AG09319 (cell line): ENCODE data around the gene NCMAP.
"Not testable (repeated sequence)": the region's sequence is repeated elsewhere in the genome, so short reads cannot be mapped to it uniquely, and the experiment has no call there.

Experiments
- DNase-seq: peaks from one replicate; pipeline ENCODE4 v3.0.0-alpha.2; 2010; ENCODE audit warnings: low read depth; ENCODE audit errors: extremely low read depth
- TF ChIP-seq, protein P1 (sequence below): IDR thresholded peaks from 2 replicates; pipeline ENCODE4 v1.5.1; 2011; ENCODE audit warnings: low read depth, mild to moderate bottlenecking, inconsistent platforms, low read length, moderate library complexity

NCMAP gene

GRCh38 chr1:24544239-24544638 is 11.6 kb upstream of the NCMAP start:
- no peak for DNase-seq
- TF ChIP-seq, protein P1, sequence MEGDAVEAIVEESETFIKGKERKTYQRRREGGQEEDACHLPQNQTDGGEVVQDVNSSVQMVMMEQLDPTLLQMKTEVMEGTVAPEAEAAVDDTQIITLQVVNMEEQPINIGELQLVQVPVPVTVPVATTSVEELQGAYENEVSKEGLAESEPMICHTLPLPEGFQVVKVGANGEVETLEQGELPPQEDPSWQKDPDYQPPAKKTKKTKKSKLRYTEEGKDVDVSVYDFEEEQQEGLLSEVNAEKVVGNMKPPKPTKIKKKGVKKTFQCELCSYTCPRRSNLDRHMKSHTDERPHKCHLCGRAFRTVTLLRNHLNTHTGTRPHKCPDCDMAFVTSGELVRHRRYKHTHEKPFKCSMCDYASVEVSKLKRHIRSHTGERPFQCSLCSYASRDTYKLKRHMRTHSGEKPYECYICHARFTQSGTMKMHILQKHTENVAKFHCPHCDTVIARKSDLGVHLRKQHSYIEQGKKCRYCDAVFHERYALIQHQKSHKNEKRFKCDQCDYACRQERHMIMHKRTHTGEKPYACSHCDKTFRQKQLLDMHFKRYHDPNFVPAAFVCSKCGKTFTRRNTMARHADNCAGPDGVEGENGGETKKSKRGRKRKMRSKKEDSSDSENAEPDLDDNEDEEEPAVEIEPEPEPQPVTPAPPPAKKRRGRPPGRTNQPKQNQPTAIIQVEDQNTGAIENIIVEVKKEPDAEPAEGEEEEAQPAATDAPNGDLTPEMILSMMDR = no peak

DNA sequence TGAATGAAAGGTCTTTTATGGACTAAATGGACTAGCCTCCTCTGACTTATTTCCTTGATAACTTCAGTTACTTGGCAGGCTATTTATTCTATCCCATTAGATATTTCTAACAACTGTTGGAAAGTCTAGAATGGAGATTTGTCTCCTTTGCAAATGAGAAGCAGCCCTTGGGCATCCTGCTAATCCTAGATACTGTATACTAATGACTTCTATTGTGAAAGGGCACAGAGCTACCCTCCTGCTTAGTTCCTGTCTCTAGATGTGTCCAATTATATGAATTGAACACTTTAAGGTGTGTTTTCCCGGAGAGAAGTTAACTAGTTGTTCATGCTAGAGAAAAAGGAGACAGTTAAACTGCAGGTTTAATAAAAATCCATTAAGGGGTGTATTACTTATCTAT is 10.2 kb upstream of the NCMAP start:
- TF ChIP-seq, protein P1 = no peak
- no peak for DNase-seq

GRCh38 chr1:24547195-24547594 is 8.7 kb upstream of the NCMAP start:
- TF ChIP-seq, protein P1 = no peak
- no peak for DNase-seq

GRCh38 chr1:24548070-24548469 is 7.8 kb upstream of the NCMAP start:
- no peak for DNase-seq
- TF ChIP-seq, protein P1 = no peak

DNA sequence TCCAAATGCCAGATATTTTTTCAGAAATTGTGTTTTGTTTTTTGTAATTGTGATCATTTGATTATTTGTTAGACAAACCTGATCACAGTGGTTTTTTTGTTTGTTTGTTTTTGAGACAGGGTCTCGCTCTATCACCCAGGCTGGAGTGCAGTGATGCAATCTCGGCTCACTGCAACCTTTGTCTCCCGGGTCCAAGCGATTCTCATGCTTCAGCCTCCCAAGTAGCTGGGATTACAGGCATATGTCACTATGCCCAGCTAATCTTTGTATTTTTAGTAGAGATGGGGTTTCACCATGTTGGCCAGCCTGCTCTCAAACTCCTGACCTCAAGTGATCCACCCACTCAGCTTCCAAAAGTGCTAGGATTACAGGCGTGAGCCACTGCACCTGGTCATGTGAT is 6.7 kb upstream of the NCMAP start:
- not testable (repeated sequence) for DNase-seq

GRCh38 chr1:24551290-24551959 is 4.5 kb upstream of the NCMAP start:
- TF ChIP-seq, protein P1 = no peak
- DNase-seq = no peak

- DNase-seq = no peak
- TF ChIP-seq, protein P1 = no peak
Observed at GRCh38 chr1:24551960-24552571, 3.8 kb upstream of the NCMAP start.

DNA sequence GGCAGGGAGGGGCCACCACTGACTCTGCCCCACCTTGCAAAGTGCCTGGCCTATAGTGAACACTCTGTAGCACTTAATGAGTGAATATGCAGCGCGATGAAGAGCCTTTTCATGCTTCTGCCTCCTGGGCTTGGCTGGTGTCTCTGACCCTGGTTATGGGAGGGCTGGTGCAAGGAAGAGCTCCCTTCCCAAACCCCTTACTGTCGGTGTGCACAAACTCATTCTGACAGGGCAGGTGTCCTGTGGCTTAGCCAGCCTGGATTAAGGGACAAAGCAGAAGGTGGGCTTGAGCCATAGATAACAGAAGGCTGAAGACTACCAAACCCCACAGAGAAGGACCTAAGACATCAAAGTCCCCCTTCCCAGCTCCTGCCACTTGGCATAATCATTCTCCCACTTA is 2.0 kb upstream of the NCMAP start:
- TF ChIP-seq, protein P1 = no peak
- DNase-seq = no peak
